Smooth muscle cell (in vitro differentiated cells): Measurements from ENCODE around the gene ZNF783. TPM values are rescaled to one million over a fixed set of nuclear protein-coding genes. Genes with fewer than 3 reads are reported as not detected.
A peak's percentile ranks its signal among the peaks of the same experiment; 100 is the strongest.

Experiments
- DNase-seq: peaks from one replicate; lab custom pipeline; 2025; ENCODE audit not compliant: unreplicated experiment; lab: John Stamatoyannopoulos, UW
- H2AFZ ChIP-seq: fragments of 200-600 bp; sonication (generic); 2 replicates; pipeline ENCODE4 v1.6.0; 2016; ENCODE audit warnings: antibody characterized with exemption, low read depth, mild to moderate bottlenecking
- H3F3A ChIP-seq: fragments of 200-600 bp; sonication (generic); 2 replicates; pipeline ENCODE4 v1.6.0; 2017; ENCODE audit warnings: antibody characterized with exemption, low read depth
- H3K27ac ChIP-seq: fragments of 200-600 bp; sonication (generic); 2 replicates; pipeline ENCODE4 v1.5.1; 2016; ENCODE audit warnings: low read depth, mild to moderate bottlenecking
- H3K27me3 ChIP-seq: fragments of 200-600 bp; sonication (generic); 2 replicates; pipeline ENCODE4 v1.6.1; 2016; ENCODE audit warnings: low read depth, mild to moderate bottlenecking
- H3K36me3 ChIP-seq: fragments of 200-600 bp; sonication (generic); 2 replicates; pipeline ENCODE4 v1.5.1; 2016; ENCODE audit warnings: low read depth
- H3K4me1 ChIP-seq: fragments of 200-600 bp; sonication (generic); 2 replicates; pipeline ENCODE4 v1.5.1; 2016; ENCODE audit warnings: low read depth
- H3K4me2 ChIP-seq: fragments of 200-600 bp; sonication (generic); 2 replicates; pipeline ENCODE4 v1.6.0; 2016; ENCODE audit warnings: mild to moderate bottlenecking
- H3K4me3 ChIP-seq: fragments of 200-600 bp; sonication (generic); 2 replicates; pipeline ENCODE4 v1.5.1; 2016; ENCODE audit warnings: mild to moderate bottlenecking
- H3K79me2 ChIP-seq: fragments of 200-600 bp; sonication (generic); 2 replicates; pipeline ENCODE4 v1.6.0; 2016; ENCODE audit warnings: low read depth, mild to moderate bottlenecking
- H3K9ac ChIP-seq: fragments of 200-600 bp; sonication (generic); 2 replicates; pipeline ENCODE4 v1.6.0; 2016; ENCODE audit warnings: low read depth
- H3K9me3 ChIP-seq: fragments of 200-600 bp; sonication (generic); replicated peaks from 2 replicates; pipeline ENCODE4 v1.5.1; 2016; ENCODE audit warnings: low read depth
- H4K20me1 ChIP-seq: fragments of 200-600 bp; sonication (generic); 2 replicates; pipeline ENCODE4 v1.6.0; 2016; ENCODE audit warnings: low read depth
- WGBS: methylation state at CpG from one replicate; pipeline ENCODE4 v1.1.7; 2016; ENCODE audit warnings: low lambda C conversion rate; 5-methylcytosine and 5-hydroxymethylcytosine counted together
- polyA plus RNA-seq: library from polyadenylated mRNA; unstranded; fragments of >200 nt; fragmentation: Nextera tagmentation; extraction: Ambion mirVana; gene quantifications from 2 replicates; pipeline ENCODE4 v1.2.1, GENCODE V29; 2016
- total RNA-seq: library from RNA; depleted of rRNA; stranded (reverse); fragments of >200 nt; gene quantifications from 2 replicates; pipeline ENCODE4 v1.2.3, GENCODE V29; 2014
- TF ChIP-seq, protein P1 (sequence below): fragments of 200-600 bp; sonication (generic); IDR thresholded peaks from 2 replicates; pipeline ENCODE4 v1.5.1; 2017; ENCODE audit warnings: borderline replicate concordance, mild to moderate bottlenecking, antibody characterized with exemption; ENCODE audit not compliant: insufficient read depth, poor library complexity, severe bottlenecking

ZNF783 gene
- total and polyA plus RNA-seq, 2 experiments from 2014 or later: 7.2 to 8.1 TPM

DNA sequence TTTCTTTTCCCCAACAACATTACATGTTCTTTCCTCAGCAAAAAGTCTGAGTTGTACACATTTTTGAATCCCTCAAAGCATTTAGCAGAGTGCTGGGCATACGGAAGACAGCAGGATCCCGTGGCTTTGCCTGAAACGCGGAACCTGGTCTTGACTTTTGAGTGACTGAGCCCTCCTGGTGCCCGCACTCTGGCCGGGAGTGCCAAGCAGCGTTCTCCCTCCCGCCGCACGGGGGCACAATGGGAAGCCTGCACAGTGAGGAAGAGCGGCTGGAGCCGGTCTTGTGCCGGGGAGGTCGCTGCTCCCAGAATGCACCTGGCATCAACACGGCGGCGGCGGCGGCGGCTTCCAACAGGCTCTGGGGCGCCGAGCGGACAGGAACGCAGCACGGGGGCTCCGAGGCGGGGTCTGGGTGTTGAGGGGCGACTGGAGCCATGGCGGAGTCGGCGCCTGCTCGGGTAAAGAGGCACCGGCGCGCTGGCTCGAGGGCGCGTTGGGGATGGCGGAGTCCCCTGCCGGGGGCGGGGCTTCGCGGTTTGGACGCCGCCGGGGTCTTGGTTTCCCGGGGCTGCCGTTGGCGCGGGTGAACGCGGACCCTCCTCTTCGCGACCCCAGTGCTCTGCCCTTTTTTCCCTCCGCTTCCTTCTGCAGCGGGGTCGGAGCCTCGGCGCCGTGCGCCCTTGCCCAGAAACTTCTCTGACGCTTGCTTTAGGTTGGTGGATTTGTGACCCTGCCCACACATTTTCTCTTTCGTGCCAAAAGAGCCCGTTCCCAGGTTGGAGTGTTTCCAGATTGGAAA is 22.5 kb upstream of the ZNF783 start, which contains the start of gene ZNF212:
Gene ZNF212 (plus strand): TSS at position 307 of the 799 bp plus-strand sequence. CDS start 128 bp downstream, at position 435.
- Histone ChIP-seq H2AFZ (peak within 1 kb of the TSS; percentile 38), H3K4me2 (peak within 1 kb of the TSS; percentile 99), H3K9me3 (no peaks in the 10 kb centered on the region), H3F3A (no peaks in the 10 kb centered on the region), H3K9ac (peak within 1 kb of the TSS; percentile 80), H3K36me3 (no peaks in the 10 kb centered on the region), H4K20me1 (peaks cover 8% of the 10 kb centered on the region), H3K4me1 (peaks cover 7% of the 10 kb centered on the region), H3K4me3 (peak within 1 kb of the TSS; percentile 88), H3K79me2 (peaks cover 47% of the 10 kb centered on the region), H3K27ac (no peak within 1 kb of the TSS), H3K27me3 (no peaks in the 10 kb centered on the region)
- peak; percentile 72 for DNase-seq
- TF ChIP-seq, protein P1, sequence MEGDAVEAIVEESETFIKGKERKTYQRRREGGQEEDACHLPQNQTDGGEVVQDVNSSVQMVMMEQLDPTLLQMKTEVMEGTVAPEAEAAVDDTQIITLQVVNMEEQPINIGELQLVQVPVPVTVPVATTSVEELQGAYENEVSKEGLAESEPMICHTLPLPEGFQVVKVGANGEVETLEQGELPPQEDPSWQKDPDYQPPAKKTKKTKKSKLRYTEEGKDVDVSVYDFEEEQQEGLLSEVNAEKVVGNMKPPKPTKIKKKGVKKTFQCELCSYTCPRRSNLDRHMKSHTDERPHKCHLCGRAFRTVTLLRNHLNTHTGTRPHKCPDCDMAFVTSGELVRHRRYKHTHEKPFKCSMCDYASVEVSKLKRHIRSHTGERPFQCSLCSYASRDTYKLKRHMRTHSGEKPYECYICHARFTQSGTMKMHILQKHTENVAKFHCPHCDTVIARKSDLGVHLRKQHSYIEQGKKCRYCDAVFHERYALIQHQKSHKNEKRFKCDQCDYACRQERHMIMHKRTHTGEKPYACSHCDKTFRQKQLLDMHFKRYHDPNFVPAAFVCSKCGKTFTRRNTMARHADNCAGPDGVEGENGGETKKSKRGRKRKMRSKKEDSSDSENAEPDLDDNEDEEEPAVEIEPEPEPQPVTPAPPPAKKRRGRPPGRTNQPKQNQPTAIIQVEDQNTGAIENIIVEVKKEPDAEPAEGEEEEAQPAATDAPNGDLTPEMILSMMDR: peak; percentile 67
- under 1% methylated on average over 52 of the region's 64 CpGs for WGBS

DNA sequence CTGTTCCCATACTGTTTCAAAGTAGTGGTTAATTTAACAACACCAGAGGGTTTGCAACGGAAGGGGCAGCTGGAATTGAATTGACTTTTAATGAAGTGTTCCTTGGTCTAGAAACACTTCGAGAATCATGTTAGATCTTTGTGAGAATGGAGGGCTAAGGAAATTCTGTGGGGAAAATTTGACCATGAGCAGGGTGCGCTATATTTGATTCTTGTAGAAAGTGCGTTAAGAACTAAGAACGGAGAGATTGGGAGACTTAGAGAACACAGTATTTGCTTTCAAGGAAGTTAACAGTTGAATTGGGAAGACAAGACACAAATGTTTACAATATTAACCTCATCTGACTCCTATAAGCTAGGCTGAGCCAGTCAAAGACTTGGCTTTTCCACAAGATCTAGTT is 21.4 kb upstream of the ZNF783 start:
- DNase-seq: no peak
- H3K27me3 ChIP-seq: no peaks in the 10 kb centered on the region
- TF ChIP-seq, protein P1: no peak
- peak overlapping the region; percentile 99 for H3K4me2 ChIP-seq
- H3K27ac ChIP-seq: no peak overlapping the region
- no peaks in the 10 kb centered on the region for H3K9me3 ChIP-seq
- H3K36me3 ChIP-seq: no peaks in the 10 kb centered on the region
- H3K4me3 ChIP-seq: peak overlapping the region; percentile 88
- peaks cover 52% of the 10 kb centered on the region for H3K79me2 ChIP-seq
- H4K20me1 ChIP-seq: peaks cover 14% of the 10 kb centered on the region
- peak overlapping the region; percentile 80 for H3K9ac ChIP-seq
- H2AFZ ChIP-seq: no peak overlapping the region
- H3F3A ChIP-seq: no peaks in the 10 kb centered on the region
- H3K4me1 ChIP-seq: peaks cover 7% of the 10 kb centered on the region
- 91% methylated on average over 5 of the region's 5 CpGs for WGBS

DNA sequence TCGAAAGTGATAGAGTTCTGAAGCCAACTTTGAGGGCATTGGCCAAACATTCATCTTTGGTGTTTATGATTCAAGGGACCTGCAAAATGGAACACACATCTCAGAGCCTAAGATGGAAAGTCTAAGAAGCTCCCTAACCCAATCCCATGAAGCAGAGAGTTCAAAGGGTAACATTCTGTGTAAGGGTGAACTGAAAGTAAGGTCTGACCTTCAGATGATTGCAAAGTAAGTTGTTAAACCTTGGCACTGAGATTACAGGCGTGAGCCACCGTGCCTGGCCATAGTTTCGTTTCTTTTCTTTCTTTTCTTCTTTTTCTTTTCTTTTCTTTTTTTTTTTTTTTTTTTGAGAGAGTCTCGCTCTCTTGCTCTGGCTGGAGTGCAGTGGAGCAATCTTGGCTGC is 20.3 kb upstream of the ZNF783 start:
- no peaks in the 10 kb centered on the region for H3K27me3 ChIP-seq
- H3K4me2 ChIP-seq: no peak overlapping the region
- peaks cover 24% of the 10 kb centered on the region for H4K20me1 ChIP-seq
- H3K36me3 ChIP-seq: no peaks in the 10 kb centered on the region
- peaks cover 7% of the 10 kb centered on the region for H3K4me1 ChIP-seq
- H3K27ac ChIP-seq: no peak overlapping the region
- 98% methylated on average over 5 of the region's 5 CpGs for WGBS
- peaks cover 61% of the 10 kb centered on the region for H3K79me2 ChIP-seq
- no peak overlapping the region for H2AFZ ChIP-seq
- H3K9me3 ChIP-seq: no peaks in the 10 kb centered on the region
- H3F3A ChIP-seq: no peaks in the 10 kb centered on the region
- no peak overlapping the region for H3K4me3 ChIP-seq
- TF ChIP-seq, protein P1: no peak
- no peak overlapping the region for H3K9ac ChIP-seq
- DNase-seq: no peak
